ENCODE results near the gene KRTAP5-1.

The KRTAP5-1 gene

GRCh38 chr11:1545432-1545831, 39.7 kb downstream of the KRTAP5-1 start:
- FAIRE-seq, result no peak

GRCh38 chr11:1544536-1544935, 40.5 kb downstream of the KRTAP5-1 start:
- DNase-seq (ENCODE audit: low spot score) (no peak), FAIRE-seq (no peak)

More at GRCh38 chr11:1545432-1545831, 39.7 kb downstream of the KRTAP5-1 start:
- DNase-seq (ENCODE audit: low spot score), result no peak

- no peak for DNase-seq (ENCODE audit: low spot score)
- no peak for FAIRE-seq
These were observed 41.3 kb downstream of the KRTAP5-1 start for GRCh38 chr11:1543606-1544263.

- DNase-seq (ENCODE audit: low spot score), result no peak
- FAIRE-seq, result no peak
These were observed 42.8 kb downstream of the KRTAP5-1 start for GRCh38 chr11:1542267-1542666.

GRCh38 chr11:1541474-1542204, 43.4 kb downstream of the KRTAP5-1 start:
- no peak for DNase-seq (ENCODE audit: low spot score)
- FAIRE-seq, result no peak

- no peak for FAIRE-seq
- no peak for DNase-seq (ENCODE audit: low spot score)
These were observed 45.0 kb downstream of the KRTAP5-1 start for GRCh38 chr11:1540074-1540473.

GRCh38 chr11:1538153-1538552, 46.9 kb downstream of the KRTAP5-1 start:
- DNase-seq (ENCODE audit: low spot score) (no peak), FAIRE-seq (no peak)

GRCh38 chr11:1536065-1536843, 48.8 kb downstream of the KRTAP5-1 start:
- FAIRE-seq, result no peak

GRCh38 chr11:1534682-1535081, 50.4 kb downstream of the KRTAP5-1 start:
- FAIRE-seq (no peak), DNase-seq (ENCODE audit: low spot score) (no peak)

More at GRCh38 chr11:1536065-1536843, 48.8 kb downstream of the KRTAP5-1 start:
- DNase-seq (ENCODE audit: low spot score), result no peak
